ENCODE data around the gene CBX4. TPM values are rescaled to one million over a fixed set of nuclear protein-coding genes. Genes with fewer than 3 reads are reported as not detected.
A peak's percentile ranks its signal among the peaks of the same experiment; 100 is the strongest.

Gene CBX4
- total RNA-seq, 1 experiment from 2014 or later = 53.5 TPM

DNA sequence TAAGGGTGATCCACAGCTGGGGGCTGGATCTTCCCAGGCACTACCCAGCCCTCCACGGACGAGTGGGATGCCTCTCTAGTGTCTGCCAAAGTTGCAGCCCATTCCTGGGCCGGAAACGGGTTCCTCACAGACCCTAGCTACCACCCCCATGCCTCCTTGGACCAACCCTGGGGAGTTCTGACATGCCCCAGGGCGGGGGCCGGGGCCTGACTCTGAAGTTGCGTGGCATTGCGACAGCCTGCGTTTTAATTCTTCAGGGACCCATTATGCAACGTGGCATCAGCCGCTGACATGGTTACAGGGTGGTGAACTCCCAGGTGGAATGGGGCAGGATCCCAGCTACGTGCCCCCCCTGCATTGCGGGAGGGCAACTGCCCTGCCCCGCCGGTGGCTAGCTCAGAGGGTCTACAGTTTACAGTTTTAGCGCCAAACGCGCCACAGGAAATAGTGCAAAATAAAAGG is 2.7 kb downstream of the CBX4 start:
- no peak overlapping the region for H2AFZ ChIP-seq (ENCODE audit: low read length)
- H3K4me3 ChIP-seq (ENCODE audit: low read length) = peak overlapping the region; percentile 99
- no peak for ATAC-seq
- H3K27ac ChIP-seq (ENCODE audit: low read length) = no peak overlapping the region
- H3K4me2 ChIP-seq (ENCODE audit: low read length) = peak overlapping the region; percentile 100
- peaks cover 37% of the 10 kb centered on the region for H3K4me1 ChIP-seq (ENCODE audit: insufficient read depth, low read length)
- peaks cover 16% of the 10 kb centered on the region for H3K27me3 ChIP-seq (ENCODE audit: low read length)
- peaks cover 34% of the 10 kb centered on the region for H3K79me2 ChIP-seq (ENCODE audit: low read length)
- H3K9ac ChIP-seq (ENCODE audit: low read length) = no peak overlapping the region
- peaks cover 39% of the 10 kb centered on the region for H4K20me1 ChIP-seq (ENCODE audit: low read length)
- H3K9me2 ChIP-seq (replicated peaks; ENCODE audit: low read length) = no peaks in the 10 kb centered on the region
- no peaks in the 10 kb centered on the region for H3F3A ChIP-seq (ENCODE audit: low read length, unreplicated experiment)
- TF ChIP-seq, protein P1, sequence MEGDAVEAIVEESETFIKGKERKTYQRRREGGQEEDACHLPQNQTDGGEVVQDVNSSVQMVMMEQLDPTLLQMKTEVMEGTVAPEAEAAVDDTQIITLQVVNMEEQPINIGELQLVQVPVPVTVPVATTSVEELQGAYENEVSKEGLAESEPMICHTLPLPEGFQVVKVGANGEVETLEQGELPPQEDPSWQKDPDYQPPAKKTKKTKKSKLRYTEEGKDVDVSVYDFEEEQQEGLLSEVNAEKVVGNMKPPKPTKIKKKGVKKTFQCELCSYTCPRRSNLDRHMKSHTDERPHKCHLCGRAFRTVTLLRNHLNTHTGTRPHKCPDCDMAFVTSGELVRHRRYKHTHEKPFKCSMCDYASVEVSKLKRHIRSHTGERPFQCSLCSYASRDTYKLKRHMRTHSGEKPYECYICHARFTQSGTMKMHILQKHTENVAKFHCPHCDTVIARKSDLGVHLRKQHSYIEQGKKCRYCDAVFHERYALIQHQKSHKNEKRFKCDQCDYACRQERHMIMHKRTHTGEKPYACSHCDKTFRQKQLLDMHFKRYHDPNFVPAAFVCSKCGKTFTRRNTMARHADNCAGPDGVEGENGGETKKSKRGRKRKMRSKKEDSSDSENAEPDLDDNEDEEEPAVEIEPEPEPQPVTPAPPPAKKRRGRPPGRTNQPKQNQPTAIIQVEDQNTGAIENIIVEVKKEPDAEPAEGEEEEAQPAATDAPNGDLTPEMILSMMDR (conservative IDR thresholded peaks at IDR 0.05; ENCODE audit: low read depth, low read length) = no peak
- TF ChIP-seq EZH2 (IDR thresholded peaks at IDR 0.05; ENCODE audit: low read length, unreplicated experiment) (no peak), EZH2phosphoT487 (IDR thresholded peaks at IDR 0.05; ENCODE audit: borderline replicate concordance, low read length) (no peak)
- no peaks in the 10 kb centered on the region for H3K9me3 ChIP-seq (ENCODE audit: low read length)
- ChIA-PET CTCF (interaction anchor here (1.2 kb wide), 1 partner anchor 25 kb away, joined by 7 read pairs; no protein-coding TSS in a partner anchor), POLR2A (ENCODE audit: unreplicated experiment) (no interaction called here)
- intact Hi-C loops (cut with micrococcal nuclease) = loop anchor here (10.0 kb wide), 1 partner anchor 92 kb away; no protein-coding TSS in a partner anchor
- H3K36me3 ChIP-seq (ENCODE audit: low read depth, low read length) = peaks cover 14% of the 10 kb centered on the region; the same call in 1 of the 2 replicates
- no TSS peak for BruUV-seq (replicated peaks)
- DNase-seq = no peak

DNA sequence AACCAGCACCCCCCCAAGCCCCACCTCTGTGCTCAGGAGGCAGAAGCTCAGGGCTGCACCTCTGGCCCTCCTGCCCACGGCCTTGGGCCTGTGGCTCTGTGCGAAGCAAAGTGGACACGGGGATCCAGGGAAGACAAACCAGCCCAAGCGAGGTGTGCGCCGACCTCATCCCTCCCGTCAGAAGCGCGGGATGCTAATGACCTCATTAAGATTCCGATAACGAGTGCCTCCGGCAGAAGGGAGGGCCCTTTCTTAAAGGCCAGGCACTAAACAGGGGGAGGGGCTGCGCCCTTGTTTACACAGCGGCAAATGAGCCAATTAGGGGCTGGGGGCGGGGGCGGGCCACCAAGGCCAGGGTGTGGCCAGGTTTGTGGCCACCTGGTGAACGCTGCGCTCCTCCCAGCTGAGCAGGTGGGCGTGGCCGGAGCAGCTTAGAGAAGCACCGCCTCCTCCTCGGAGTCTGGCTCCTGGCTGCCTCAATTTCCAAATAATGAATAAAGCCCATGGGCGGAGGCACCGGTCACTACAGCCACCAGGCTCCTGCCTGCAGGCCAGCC is 3.2 kb downstream of the CBX4 start:
- Histone ChIP-seq H2AFZ (ENCODE audit: low read length) (no peak overlapping the region), H3K27me3 (ENCODE audit: low read length) (peaks cover 11% of the 10 kb centered on the region), H3K79me2 (ENCODE audit: low read length) (peaks cover 34% of the 10 kb centered on the region), H3K36me3 (ENCODE audit: low read depth, low read length) (peaks cover 14% of the 10 kb centered on the region; the same call in 1 of the 2 replicates), H3K4me1 (ENCODE audit: insufficient read depth, low read length) (peaks cover 37% of the 10 kb centered on the region), H4K20me1 (ENCODE audit: low read length) (peaks cover 39% of the 10 kb centered on the region), H3K27ac (ENCODE audit: low read length) (no peak overlapping the region), H3K9me3 (ENCODE audit: low read length) (no peaks in the 10 kb centered on the region), H3F3A (ENCODE audit: low read length, unreplicated experiment) (no peaks in the 10 kb centered on the region), H3K9me2 (replicated peaks; ENCODE audit: low read length) (no peaks in the 10 kb centered on the region), H3K9ac (ENCODE audit: low read length) (no peak overlapping the region), H3K4me2 (ENCODE audit: low read length) (peak overlapping the region; percentile 100; the same call in 1 of the 2 replicates), H3K4me3 (ENCODE audit: low read length) (no peak overlapping the region)
- no TSS peak for BruUV-seq (replicated peaks)
- CTCF ChIA-PET = no interaction called here
- no peak for ATAC-seq
- intact Hi-C loops (cut with micrococcal nuclease) = loop anchor here (10.0 kb wide), 1 partner anchor 91 kb away; no protein-coding TSS in a partner anchor
- TF ChIP-seq, protein P1 (conservative IDR thresholded peaks at IDR 0.05; ENCODE audit: low read depth, low read length) = no peak
- TF ChIP-seq EZH2 (IDR thresholded peaks at IDR 0.05; ENCODE audit: low read length, unreplicated experiment) (no peak), EZH2phosphoT487 (IDR thresholded peaks at IDR 0.05; ENCODE audit: borderline replicate concordance, low read length) (no peak)
- peak; percentile 35 for DNase-seq
- POLR2A ChIA-PET (ENCODE audit: unreplicated experiment) = no interaction called here

DNA sequence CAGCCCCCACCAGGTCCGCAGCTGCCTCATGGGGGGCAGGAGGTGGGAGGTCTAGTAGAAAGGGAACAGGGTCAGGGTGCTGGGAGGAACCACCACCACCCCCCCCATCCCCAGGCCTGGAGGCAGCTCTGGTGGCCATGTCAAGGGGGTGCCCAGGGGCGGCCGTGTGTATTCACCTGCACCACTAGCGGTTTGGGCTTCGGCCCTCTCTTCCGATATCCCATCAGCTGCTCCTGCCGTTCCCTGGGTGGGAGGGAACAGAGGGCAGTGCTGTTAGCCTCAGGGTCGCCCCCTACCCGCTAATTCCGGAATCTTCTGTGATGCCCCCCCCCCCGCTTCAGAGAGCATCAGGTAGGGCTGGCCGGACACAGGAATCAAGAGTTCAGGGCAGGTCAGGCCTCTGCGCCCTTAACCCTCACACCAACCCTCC is 3.8 kb downstream of the CBX4 start:
- Histone ChIP-seq H3K4me3 (ENCODE audit: low read length) (no peak overlapping the region), H3K27ac (ENCODE audit: low read length) (no peak overlapping the region)
- BruUV-seq (replicated peaks) = no TSS peak

More for the DNA sequence above, 3.8 kb downstream of the CBX4 start:
- no peak for TF ChIP-seq EZH2phosphoT487 (IDR thresholded peaks at IDR 0.05; ENCODE audit: borderline replicate concordance, low read length)
- TF ChIP-seq, protein P1 (conservative IDR thresholded peaks at IDR 0.05; ENCODE audit: low read depth, low read length) = no peak
- no peak for TF ChIP-seq EZH2 (IDR thresholded peaks at IDR 0.05; ENCODE audit: low read length, unreplicated experiment)
- peaks cover 14% of the 10 kb centered on the region; the same call in 1 of the 2 replicates for H3K36me3 ChIP-seq (ENCODE audit: low read depth, low read length)
- intact Hi-C loops (cut with micrococcal nuclease) = loop anchor here (10.0 kb wide), 1 partner anchor 91 kb away; no protein-coding TSS in a partner anchor
- no peaks in the 10 kb centered on the region for H3K9me3 ChIP-seq (ENCODE audit: low read length)
- peaks cover 39% of the 10 kb centered on the region for H4K20me1 ChIP-seq (ENCODE audit: low read length)
- H3K27me3 ChIP-seq (ENCODE audit: low read length) = peaks cover 5% of the 10 kb centered on the region
- ATAC-seq (no peak), DNase-seq (no peak)
- H2AFZ ChIP-seq (ENCODE audit: low read length) = no peak overlapping the region
- ChIA-PET POLR2A (ENCODE audit: unreplicated experiment) (interaction anchor here (0.7 kb wide), 1 partner anchor 12 kb away, joined by 4 read pairs; no protein-coding TSS in a partner anchor), CTCF (interaction anchor here (0.6 to 1.0 kb wide), 4 partner anchors 9 to 90 kb away, joined by 3 read pairs; partner anchors contain the start of gene CBX8)
- H3K9me2 ChIP-seq (replicated peaks; ENCODE audit: low read length) = no peaks in the 10 kb centered on the region
- no peak overlapping the region for H3K4me2 ChIP-seq (ENCODE audit: low read length)
- peaks cover 37% of the 10 kb centered on the region for H3K4me1 ChIP-seq (ENCODE audit: insufficient read depth, low read length)
- peaks cover 34% of the 10 kb centered on the region for H3K79me2 ChIP-seq (ENCODE audit: low read length)
- no peaks in the 10 kb centered on the region for H3F3A ChIP-seq (ENCODE audit: low read length, unreplicated experiment)
- H3K9ac ChIP-seq (ENCODE audit: low read length) = no peak overlapping the region

Measured in PC-3 (cell line).